ENCODE data around the gene LTN1. TPM values are rescaled to one million over a fixed set of nuclear protein-coding genes. Genes with fewer than 3 reads are reported as not detected.

The LTN1 gene
- total RNA-seq, 1 experiment from 2014 or later: 8.7 TPM

GRCh38 chr21:29007135-29007534, 14.5 kb upstream of the LTN1 start:
- H3K9me3 ChIP-seq (ENCODE audit: control insufficient read depth in 1 of 2, insufficient read depth in 1 of 2, low read depth in 1 of 2, low read length in 2 of 2): no peaks in the 10 kb centered on the region
- H3K4me2 ChIP-seq (ENCODE audit: low read length): no peak overlapping the region
- intact Hi-C loops (cut with micrococcal nuclease): no loop called here
- no peaks in the 10 kb centered on the region for H4K20me1 ChIP-seq (ENCODE audit: insufficient read depth)
- peaks cover 0 to 23% of the 10 kb centered on the region in 2 experiments; a peak in 2 of 4 replicates for H3K4me1 ChIP-seq (ENCODE audit: control insufficient read depth in 1 of 2, insufficient read depth in 2 of 2, low read length in 2 of 2)
- no peak overlapping the region for H3K27ac ChIP-seq (ENCODE audit: low read depth, low read length)
- no peak for TF ChIP-seq ZFX (IDR thresholded peaks at IDR 0.05)
- TF ChIP-seq ZBTB33 (IDR thresholded peaks at IDR 0.05; ENCODE audit: extremely low read depth, insufficient replicate concordance, low read length): no peak
- TF ChIP-seq JUND (IDR thresholded peaks at IDR 0.05): no peak
- no peak for TF ChIP-seq SP1 (IDR thresholded peaks at IDR 0.05; ENCODE audit: low read depth)
- TF ChIP-seq FOSL1 (IDR thresholded peaks at IDR 0.05; ENCODE audit: low read depth): no peak
- ChIA-PET POLR2A (no interaction called here), CTCF (no interaction called here), RAD21 (ENCODE audit: low non-redundant PET in 1 of 2, low total read pairs in 2 of 2, uncharacterized antibody in 2 of 2, unreplicated experiment in 2 of 2) (no interaction called here)
- H3K9me2 ChIP-seq (ENCODE audit: insufficient read depth): no peaks in the 10 kb centered on the region
- H3K27me3 ChIP-seq (ENCODE audit: insufficient read depth, low read length): no peaks in the 10 kb centered on the region
- H3K79me2 ChIP-seq (ENCODE audit: insufficient read depth, low read length): no peaks in the 10 kb centered on the region
- ATAC-seq: no peak
- H3K4me3 ChIP-seq (replicated peaks in 1 of 2; ENCODE audit: low read depth in 1 of 2, low read length in 2 of 2): no peak overlapping the region
- peaks cover 4% of the 10 kb centered on the region in 2 experiments; a peak in 2 of 4 replicates for H3K36me3 ChIP-seq (ENCODE audit: control insufficient read depth in 1 of 2, insufficient read depth in 2 of 2, low read length in 2 of 2)
- H2AFZ ChIP-seq (ENCODE audit: low read depth, low read length, poor library complexity, severe bottlenecking): no peak overlapping the region
- no TSS peak for BruUV-seq (replicated peaks)
- DNase-seq (ENCODE audit: low read depth, low spot score): no peak
- no peak overlapping the region for H3K9ac ChIP-seq (ENCODE audit: low read length)

- H3K9me2 ChIP-seq (ENCODE audit: insufficient read depth): no peaks in the 10 kb centered on the region
- no peak for TF ChIP-seq FOSL1 (IDR thresholded peaks at IDR 0.05; ENCODE audit: low read depth)
- no peak for TF ChIP-seq CTCF (IDR thresholded peaks at IDR 0.05 in 2 of 3, conservative IDR thresholded peaks at IDR 0.05 in 1 of 3; ENCODE audit: borderline replicate concordance in 1 of 3, insufficient read depth in 1 of 3, low read depth in 2 of 3, low read length in 2 of 3)
- no peak for TF ChIP-seq ZNF274 (IDR thresholded peaks at IDR 0.05; ENCODE audit: low read depth, low read length)
- TF ChIP-seq EZH2phosphoT487 (IDR thresholded peaks at IDR 0.05; ENCODE audit: borderline replicate concordance): no peak
- no peak for TF ChIP-seq ZFX (IDR thresholded peaks at IDR 0.05)
- no peak for TF ChIP-seq ZBTB33 (IDR thresholded peaks at IDR 0.05; ENCODE audit: extremely low read depth, insufficient replicate concordance, low read length)
- H3K27ac ChIP-seq (ENCODE audit: low read depth, low read length): no peak overlapping the region
- no peak overlapping the region for H3K9ac ChIP-seq (ENCODE audit: low read length)
- H2AFZ ChIP-seq (ENCODE audit: low read depth, low read length, poor library complexity, severe bottlenecking): no peak overlapping the region
- no peak for DNase-seq (ENCODE audit: low read depth, low spot score)
- POLR2A ChIA-PET: interaction anchor here (1.2 to 1.4 kb wide), 4 partner anchors 13 to 68 kb away, joined by 3 to 8 read pairs (median 4); partner anchors contain the start of genes CCT8, RWDD2B and USP16
- intact Hi-C loops (cut with micrococcal nuclease): no loop called here
- H4K20me1 ChIP-seq (ENCODE audit: insufficient read depth): no peaks in the 10 kb centered on the region
- H3K4me2 ChIP-seq (ENCODE audit: low read length): no peak overlapping the region
- no peaks in the 10 kb centered on the region for H3K27me3 ChIP-seq (ENCODE audit: insufficient read depth, low read length)
- CTCF ChIA-PET: no interaction called here
- RAD21 ChIA-PET (ENCODE audit: low non-redundant PET in 1 of 2, low total read pairs in 2 of 2, uncharacterized antibody in 2 of 2, unreplicated experiment in 2 of 2): no interaction called here
- H3K9me3 ChIP-seq (ENCODE audit: control insufficient read depth in 1 of 2, insufficient read depth in 1 of 2, low read depth in 1 of 2, low read length in 2 of 2): no peaks in the 10 kb centered on the region
- peaks cover 4% of the 10 kb centered on the region in 2 experiments; a peak in 2 of 4 replicates for H3K36me3 ChIP-seq (ENCODE audit: control insufficient read depth in 1 of 2, insufficient read depth in 2 of 2, low read length in 2 of 2)
- no peaks in the 10 kb centered on the region for H3K79me2 ChIP-seq (ENCODE audit: insufficient read depth, low read length)
- no peak overlapping the region for H3K4me3 ChIP-seq (replicated peaks in 1 of 2; ENCODE audit: low read depth in 1 of 2, low read length in 2 of 2)
- no TSS peak for BruUV-seq (replicated peaks)
- peaks cover 0 to 24% of the 10 kb centered on the region in 2 experiments; a peak in 2 of 4 replicates for H3K4me1 ChIP-seq (ENCODE audit: control insufficient read depth in 1 of 2, insufficient read depth in 2 of 2, low read length in 2 of 2)
- no peak for ATAC-seq
Observed at GRCh38 chr21:29005696-29006095, 13.0 kb upstream of the LTN1 start.

Measured in HCT116 (cell line).